Measurements from ENCODE around the gene ZNF367. TPM values are rescaled to one million over a fixed set of nuclear protein-coding genes. Genes with fewer than 3 reads are reported as not detected.

ZNF367 gene
- total and polyA plus RNA-seq, 2 of the 4 experiments (the other 2 are of a cell fraction), result 1.1 to 2.7 TPM

DNA sequence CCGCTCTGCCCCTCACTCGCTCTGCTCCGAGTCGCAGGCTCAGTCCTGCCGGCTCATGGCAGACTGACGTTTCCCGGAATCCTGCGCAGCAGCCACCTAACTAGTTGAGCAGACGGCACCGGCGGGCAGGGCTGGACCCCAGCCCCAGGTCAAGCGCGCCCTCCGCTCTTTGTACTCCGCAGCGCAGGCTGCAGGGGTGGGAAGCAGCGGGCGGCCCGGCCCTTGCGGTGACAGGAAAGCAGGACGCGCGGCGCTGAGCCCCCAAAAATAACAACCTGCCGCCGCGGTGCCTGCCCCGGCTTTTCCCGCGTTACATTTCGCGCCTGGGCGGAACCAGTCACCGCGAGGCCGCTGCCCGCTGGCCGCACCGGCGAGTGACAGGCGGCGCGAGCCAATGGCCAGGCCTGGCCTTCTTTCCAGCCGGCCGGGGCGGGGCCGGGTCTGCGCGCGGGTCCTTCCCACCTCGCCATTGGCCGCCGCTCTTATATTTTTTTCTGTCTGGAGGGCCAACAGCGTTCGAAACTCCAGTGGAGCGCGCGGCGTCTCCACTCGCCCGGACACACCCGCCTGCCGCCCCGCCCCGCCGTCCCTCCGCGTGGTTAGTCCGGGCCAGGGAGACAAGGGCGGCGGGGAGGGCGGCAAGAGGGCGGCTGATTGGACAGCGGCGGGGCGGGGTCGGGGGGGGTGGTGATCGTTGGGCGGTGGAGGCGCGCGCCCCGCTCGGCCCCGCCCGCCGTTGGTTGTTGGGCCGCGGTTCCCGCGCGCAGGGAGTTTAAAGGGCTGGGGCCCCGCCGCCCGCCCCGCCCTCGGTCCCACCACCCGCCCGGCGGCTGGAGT lies at the start of gene ZNF367 (continued):
- TF ChIP-seq, protein P1, sequence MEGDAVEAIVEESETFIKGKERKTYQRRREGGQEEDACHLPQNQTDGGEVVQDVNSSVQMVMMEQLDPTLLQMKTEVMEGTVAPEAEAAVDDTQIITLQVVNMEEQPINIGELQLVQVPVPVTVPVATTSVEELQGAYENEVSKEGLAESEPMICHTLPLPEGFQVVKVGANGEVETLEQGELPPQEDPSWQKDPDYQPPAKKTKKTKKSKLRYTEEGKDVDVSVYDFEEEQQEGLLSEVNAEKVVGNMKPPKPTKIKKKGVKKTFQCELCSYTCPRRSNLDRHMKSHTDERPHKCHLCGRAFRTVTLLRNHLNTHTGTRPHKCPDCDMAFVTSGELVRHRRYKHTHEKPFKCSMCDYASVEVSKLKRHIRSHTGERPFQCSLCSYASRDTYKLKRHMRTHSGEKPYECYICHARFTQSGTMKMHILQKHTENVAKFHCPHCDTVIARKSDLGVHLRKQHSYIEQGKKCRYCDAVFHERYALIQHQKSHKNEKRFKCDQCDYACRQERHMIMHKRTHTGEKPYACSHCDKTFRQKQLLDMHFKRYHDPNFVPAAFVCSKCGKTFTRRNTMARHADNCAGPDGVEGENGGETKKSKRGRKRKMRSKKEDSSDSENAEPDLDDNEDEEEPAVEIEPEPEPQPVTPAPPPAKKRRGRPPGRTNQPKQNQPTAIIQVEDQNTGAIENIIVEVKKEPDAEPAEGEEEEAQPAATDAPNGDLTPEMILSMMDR (conservative IDR thresholded peaks at IDR 0.05; ENCODE audit: low read depth, low read length), result no peak
- TF ChIP-seq RFX5 (IDR thresholded peaks at IDR 0.05; ENCODE audit: low read depth, low read length), result no peak
- TF ChIP-seq MAZ (IDR thresholded peaks at IDR 0.05; ENCODE audit: borderline replicate concordance, low read depth, low read length), result peak; percentile 84
- TF ChIP-seq MAFK (IDR thresholded peaks at IDR 0.05; ENCODE audit: low read depth, low read length), result no peak
- no peak for TF ChIP-seq RCOR1 (IDR thresholded peaks at IDR 0.05; ENCODE audit: insufficient replicate concordance, low read length)

Data from IMR-90 (cell line).